ENCODE data around the gene KDM4C. TPM values are rescaled to one million over a fixed set of nuclear protein-coding genes. Genes with fewer than 3 reads are reported as not detected.

The KDM4C gene
- total RNA-seq, 1 experiment from 2014 or later: 4.8 TPM

DNA sequence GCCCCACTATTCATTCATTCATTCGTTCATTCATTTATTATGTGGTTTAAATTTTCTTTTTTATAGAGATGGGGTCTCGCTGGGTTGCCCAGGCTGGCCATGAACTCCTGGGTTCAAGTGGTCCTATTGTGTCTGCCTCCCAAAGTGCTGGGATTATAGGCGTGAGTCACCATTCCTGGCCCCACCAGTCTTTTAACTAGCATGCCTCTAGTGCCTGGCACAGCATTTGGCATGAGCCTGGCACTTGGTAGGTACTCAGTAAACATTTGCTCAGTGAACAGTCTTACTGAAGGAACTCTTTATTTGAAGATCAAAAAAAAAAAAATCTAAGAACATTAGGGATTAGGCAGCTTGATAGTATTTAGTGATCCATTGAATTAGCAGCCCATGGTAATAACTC is 98.1 kb downstream of the KDM4C start:
- H3K27me3 ChIP-seq (replicated peaks; ENCODE audit: insufficient read depth, low read depth, low read length, poor library complexity): no peaks in the 10 kb centered on the region
- no peaks in the 10 kb centered on the region for H3K36me3 ChIP-seq (ENCODE audit: insufficient read depth, low read length, poor library complexity, severe bottlenecking)
- no peak overlapping the region for H3K27ac ChIP-seq (ENCODE audit: low read depth, low read length, poor library complexity, severe bottlenecking)
- ChIA-PET CTCF (no interaction called here), POLR2A (ENCODE audit: low non-redundant PET) (no interaction called here)
- intact Hi-C loops (cut with micrococcal nuclease; ENCODE audit: unreplicated experiment): no loop called here
- no peaks in the 10 kb centered on the region for H3K4me1 ChIP-seq (ENCODE audit: insufficient read depth, low read length, poor library complexity, severe bottlenecking)
- BruUV-seq (replicated peaks): no TSS peak
- no peak overlapping the region for H3K4me3 ChIP-seq (ENCODE audit: low read depth, low read length, poor library complexity, severe bottlenecking)
- no peak for TF ChIP-seq EZH2 (IDR thresholded peaks at IDR 0.05; ENCODE audit: borderline replicate concordance, low read depth, low read length, poor library complexity, severe bottlenecking)
- TF ChIP-seq, protein P1, sequence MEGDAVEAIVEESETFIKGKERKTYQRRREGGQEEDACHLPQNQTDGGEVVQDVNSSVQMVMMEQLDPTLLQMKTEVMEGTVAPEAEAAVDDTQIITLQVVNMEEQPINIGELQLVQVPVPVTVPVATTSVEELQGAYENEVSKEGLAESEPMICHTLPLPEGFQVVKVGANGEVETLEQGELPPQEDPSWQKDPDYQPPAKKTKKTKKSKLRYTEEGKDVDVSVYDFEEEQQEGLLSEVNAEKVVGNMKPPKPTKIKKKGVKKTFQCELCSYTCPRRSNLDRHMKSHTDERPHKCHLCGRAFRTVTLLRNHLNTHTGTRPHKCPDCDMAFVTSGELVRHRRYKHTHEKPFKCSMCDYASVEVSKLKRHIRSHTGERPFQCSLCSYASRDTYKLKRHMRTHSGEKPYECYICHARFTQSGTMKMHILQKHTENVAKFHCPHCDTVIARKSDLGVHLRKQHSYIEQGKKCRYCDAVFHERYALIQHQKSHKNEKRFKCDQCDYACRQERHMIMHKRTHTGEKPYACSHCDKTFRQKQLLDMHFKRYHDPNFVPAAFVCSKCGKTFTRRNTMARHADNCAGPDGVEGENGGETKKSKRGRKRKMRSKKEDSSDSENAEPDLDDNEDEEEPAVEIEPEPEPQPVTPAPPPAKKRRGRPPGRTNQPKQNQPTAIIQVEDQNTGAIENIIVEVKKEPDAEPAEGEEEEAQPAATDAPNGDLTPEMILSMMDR (conservative IDR thresholded peaks at IDR 0.05; ENCODE audit: low read depth, low read length): no peak
- no peaks in the 10 kb centered on the region for H3K9me3 ChIP-seq (ENCODE audit: low read depth, low read length, poor library complexity, severe bottlenecking)
- no peak for DNase-seq (ENCODE audit: low spot score)

DNA sequence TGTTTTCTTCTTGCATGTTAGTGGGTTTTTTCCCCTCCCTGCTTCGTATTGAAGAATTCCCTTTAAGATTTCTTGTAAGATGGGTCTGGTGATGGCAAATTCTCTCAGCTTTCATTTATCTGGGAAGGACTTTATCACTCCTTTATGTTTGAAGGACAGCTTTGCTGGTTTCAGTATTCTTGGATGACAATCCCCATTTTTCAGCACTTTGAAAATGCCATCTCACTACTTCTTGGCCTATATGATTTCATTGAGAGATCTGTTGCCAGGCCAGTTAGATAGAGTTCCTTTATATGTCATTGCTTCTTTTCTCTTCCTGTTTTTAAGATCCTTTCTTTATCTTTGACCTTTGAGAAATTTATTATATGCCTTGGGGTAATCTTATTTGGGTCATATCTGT is 106.3 kb downstream of the KDM4C start:
- intact Hi-C loops (cut with micrococcal nuclease; ENCODE audit: unreplicated experiment): no loop called here

DNA sequence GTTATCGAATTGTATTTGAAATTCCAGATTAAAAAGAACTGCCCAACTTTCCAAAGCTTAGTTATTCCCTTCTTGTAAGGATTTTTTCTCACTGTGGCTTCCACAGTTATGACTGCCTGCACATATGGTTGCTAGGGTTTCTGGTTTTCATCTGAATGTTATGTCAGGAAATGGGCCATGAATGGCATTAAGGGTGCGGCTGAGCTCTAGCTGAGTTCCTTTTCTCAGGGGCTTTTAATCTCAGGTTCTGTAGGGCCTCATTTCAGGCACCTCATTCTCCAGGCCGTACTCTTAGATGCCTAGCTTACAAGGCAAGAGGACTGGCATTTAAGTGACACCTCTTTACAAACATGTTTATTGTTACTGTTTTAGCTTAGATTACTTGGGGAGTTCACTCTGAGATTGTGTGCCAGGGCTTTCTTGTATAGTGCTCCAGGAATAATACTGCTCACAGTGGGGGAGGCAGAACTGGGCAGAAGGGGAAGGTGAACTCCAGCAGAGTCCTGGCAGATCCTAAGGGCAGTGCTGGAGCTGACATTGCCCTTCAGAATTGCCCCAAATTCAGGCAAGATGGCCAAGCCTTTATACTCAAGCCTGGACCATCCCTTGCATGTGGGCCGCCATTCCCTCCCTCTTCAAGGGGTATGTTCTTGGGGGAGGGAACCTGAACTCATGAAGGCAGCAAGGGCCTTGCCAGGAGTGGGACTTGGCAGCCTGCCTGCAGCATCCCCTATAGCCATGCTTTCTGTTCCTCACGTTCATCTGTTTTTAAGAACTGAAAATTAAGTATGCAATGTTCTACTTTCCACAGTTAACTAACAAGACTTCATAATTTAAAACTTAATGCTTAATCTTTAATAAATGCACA is 111.5 kb downstream of the KDM4C start:
- ChIA-PET POLR2A (ENCODE audit: low non-redundant PET) (no interaction called here), CTCF (no interaction called here)
- intact Hi-C loops (cut with micrococcal nuclease; ENCODE audit: unreplicated experiment): no loop called here
- DNase-seq (ENCODE audit: low spot score): no peak
- H3K27ac ChIP-seq (ENCODE audit: low read depth, low read length, poor library complexity, severe bottlenecking): no peak overlapping the region
- no peaks in the 10 kb centered on the region for H3K36me3 ChIP-seq (ENCODE audit: insufficient read depth, low read length, poor library complexity, severe bottlenecking)
- H3K4me3 ChIP-seq (ENCODE audit: low read depth, low read length, poor library complexity, severe bottlenecking): no peak overlapping the region
- no TSS peak for BruUV-seq (replicated peaks)
- no peaks in the 10 kb centered on the region for H3K4me1 ChIP-seq (ENCODE audit: insufficient read depth, low read length, poor library complexity, severe bottlenecking)
- no peaks in the 10 kb centered on the region for H3K27me3 ChIP-seq (replicated peaks; ENCODE audit: insufficient read depth, low read depth, low read length, poor library complexity)
- H3K9me3 ChIP-seq (ENCODE audit: low read depth, low read length, poor library complexity, severe bottlenecking): peaks cover under 1% of the 10 kb centered on the region
- TF ChIP-seq, protein P1 (conservative IDR thresholded peaks at IDR 0.05; ENCODE audit: low read depth, low read length): no peak
- no peak for TF ChIP-seq EZH2 (IDR thresholded peaks at IDR 0.05; ENCODE audit: borderline replicate concordance, low read depth, low read length, poor library complexity, severe bottlenecking)

More for the DNA sequence above, 106.3 kb downstream of the KDM4C start:
- TF ChIP-seq EZH2 (IDR thresholded peaks at IDR 0.05; ENCODE audit: borderline replicate concordance, low read depth, low read length, poor library complexity, severe bottlenecking): no peak
- TF ChIP-seq, protein P1 (conservative IDR thresholded peaks at IDR 0.05; ENCODE audit: low read depth, low read length): no peak
- H3K4me3 ChIP-seq (ENCODE audit: low read depth, low read length, poor library complexity, severe bottlenecking): no peak overlapping the region
- ChIA-PET CTCF (no interaction called here), POLR2A (ENCODE audit: low non-redundant PET) (no interaction called here)
- no peak for DNase-seq (ENCODE audit: low spot score)
- H3K27ac ChIP-seq (ENCODE audit: low read depth, low read length, poor library complexity, severe bottlenecking): no peak overlapping the region
- peaks cover 6% of the 10 kb centered on the region for H3K9me3 ChIP-seq (ENCODE audit: low read depth, low read length, poor library complexity, severe bottlenecking)
- no TSS peak for BruUV-seq (replicated peaks)
- no peaks in the 10 kb centered on the region for H3K4me1 ChIP-seq (ENCODE audit: insufficient read depth, low read length, poor library complexity, severe bottlenecking)
- H3K36me3 ChIP-seq (ENCODE audit: insufficient read depth, low read length, poor library complexity, severe bottlenecking): no peaks in the 10 kb centered on the region
- no peaks in the 10 kb centered on the region for H3K27me3 ChIP-seq (replicated peaks; ENCODE audit: insufficient read depth, low read depth, low read length, poor library complexity)
